Measurements from ENCODE around the gene RAD51B.

- TF ChIP-seq CTCF (optimal IDR thresholded peaks at IDR 0.05 in 1 of 3, IDR thresholded peaks at IDR 0.05 in 1 of 3, conservative IDR thresholded peaks at IDR 0.05 in 1 of 3; ENCODE audit: extremely low read depth in 1 of 3, insufficient read depth in 2 of 3, low read length in 3 of 3) (no peak), EZH2 (IDR thresholded peaks at IDR 0.05; ENCODE audit: low read length) (no peak)
Observed at GRCh38 chr14:68679746-68680467, 860.3 kb downstream of the RAD51B start.

Measured in keratinocyte (primary cell).